Cortex of kidney (tissue), 1 donor: Measurements from ENCODE around the gene PCDH12.

Experiments used
- DNase-seq: peaks from one replicate; lab custom pipeline; 2025; lab: John Stamatoyannopoulos, UW

PCDH12 gene

GRCh38 chr5:141966275-141966962 is 8.4 kb upstream of the PCDH12 start:
- no peak for DNase-seq

- DNase-seq: no peak
Measured at GRCh38 chr5:141965071-141965470, 7.1 kb upstream of the PCDH12 start.

- no peak for DNase-seq
Measured at GRCh38 chr5:141963701-141964100, 5.7 kb upstream of the PCDH12 start.

GRCh38 chr5:141961466-141961865 is 3.5 kb upstream of the PCDH12 start:
- no peak for DNase-seq

GRCh38 chr5:141960449-141961323 is 2.7 kb upstream of the PCDH12 start:
- no peak for DNase-seq

- no peak for DNase-seq
Measured at GRCh38 chr5:141960018-141960417, 2.0 kb upstream of the PCDH12 start.

- DNase-seq: no peak
Measured at GRCh38 chr5:141958546-141959172, 657 bp upstream of the PCDH12 start.

GRCh38 chr5:141957367-141957996 is 520 bp downstream of the PCDH12 start:
- DNase-seq: no peak

- no peak for DNase-seq
Measured at GRCh38 chr5:141954194-141954593, 3.8 kb downstream of the PCDH12 start.

GRCh38 chr5:141952020-141952419 is 6.0 kb downstream of the PCDH12 start:
- no peak for DNase-seq

GRCh38 chr5:141951332-141951781 is 6.6 kb downstream of the PCDH12 start:
- no peak for DNase-seq

- no peak for DNase-seq
Measured at GRCh38 chr5:141950207-141951005, 7.6 kb downstream of the PCDH12 start.

- no peak for DNase-seq
Measured at GRCh38 chr5:141949511-141949910, 8.5 kb downstream of the PCDH12 start.

GRCh38 chr5:141948812-141949211 is 9.2 kb downstream of the PCDH12 start:
- no peak for DNase-seq

GRCh38 chr5:141947316-141947715 is 10.7 kb downstream of the PCDH12 start:
- no peak for DNase-seq

- no peak for DNase-seq
Measured at GRCh38 chr5:141945511-141946051, 12.4 kb downstream of the PCDH12 start.

GRCh38 chr5:141944076-141944475 is 13.9 kb downstream of the PCDH12 start:
- DNase-seq: no peak

GRCh38 chr5:141942185-141942857 is 15.7 kb downstream of the PCDH12 start:
- no peak for DNase-seq

GRCh38 chr5:141941779-141942178 is 16.2 kb downstream of the PCDH12 start:
- no peak for DNase-seq

GRCh38 chr5:141941307-141941706 is 16.7 kb downstream of the PCDH12 start:
- no peak for DNase-seq
